Measurements from ENCODE around the gene LRP4. TPM values are rescaled to one million over a fixed set of nuclear protein-coding genes. Genes with fewer than 3 reads are reported as not detected.
"Not testable (repeated sequence)": the region's sequence is repeated elsewhere in the genome, so short reads cannot be mapped to it uniquely, and the experiment has no call there.

LRP4 gene
- total and polyA plus RNA-seq, 9 donors = 11.1 to 30.3 (median 22.6) TPM

GRCh38 chr11:46927928-46928327 lies 9.6 kb upstream of the LRP4 start:
- not testable (repeated sequence) for H3K4me3 ChIP-seq (ENCODE audit: low read length); H3K27me3 ChIP-seq (ENCODE audit: control insufficient read depth, insufficient read depth, low read length); H3K4me1 ChIP-seq (ENCODE audit: control insufficient read depth, insufficient read depth, low read length); H3K9me3 ChIP-seq (replicated peaks; ENCODE audit: control insufficient read depth, low read depth, low read length); H3K36me3 ChIP-seq (ENCODE audit: control insufficient read depth, insufficient read depth, low read length); H3K27ac ChIP-seq (ENCODE audit: low read length); DNase-seq
- WGBS (ENCODE audit: insufficient coverage) = 89% methylated on average over 3 of the region's 4 CpGs

GRCh38 chr11:46920755-46921154 lies 2.4 kb upstream of the LRP4 start:
- H3K4me3 ChIP-seq (ENCODE audit: low read length) = no peak overlapping the region

GRCh38 chr11:46918788-46919513 lies 601 bp upstream of the LRP4 start:
- 7% methylated on average over 15 of the region's 17 CpGs for WGBS (ENCODE audit: insufficient coverage)
- Histone ChIP-seq H3K4me1 (ENCODE audit: control insufficient read depth, insufficient read depth, low read length) (peaks cover 45% of the 10 kb centered on the region), H3K36me3 (ENCODE audit: control insufficient read depth, insufficient read depth, low read length) (no peaks in the 10 kb centered on the region), H3K27me3 (ENCODE audit: control insufficient read depth, insufficient read depth, low read length) (peaks cover 15% of the 10 kb centered on the region), H3K9me3 (replicated peaks; ENCODE audit: control insufficient read depth, low read depth, low read length) (no peaks in the 10 kb centered on the region), H3K4me3 (ENCODE audit: low read length) (peak overlapping the region; percentile 30), H3K27ac (ENCODE audit: low read length) (peak overlapping the region; percentile 74)
- DNase-seq = no peak

More at GRCh38 chr11:46920755-46921154, 2.4 kb upstream of the LRP4 start:
- H3K27ac ChIP-seq (ENCODE audit: low read length) = peak overlapping the region; percentile 37
- no peaks in the 10 kb centered on the region for H3K9me3 ChIP-seq (replicated peaks; ENCODE audit: control insufficient read depth, low read depth, low read length)
- H3K4me1 ChIP-seq (ENCODE audit: control insufficient read depth, insufficient read depth, low read length) = peaks cover 29% of the 10 kb centered on the region
- DNase-seq = peak; percentile 82
- peaks cover 15% of the 10 kb centered on the region for H3K27me3 ChIP-seq (ENCODE audit: control insufficient read depth, insufficient read depth, low read length)
- WGBS (ENCODE audit: insufficient coverage) = no CpG with 5 or more reads among the region's 4 CpGs
- H3K36me3 ChIP-seq (ENCODE audit: control insufficient read depth, insufficient read depth, low read length) = no peaks in the 10 kb centered on the region

GRCh38 chr11:46917762-46918082 lies 628 bp downstream of the LRP4 start:
- Histone ChIP-seq H3K9me3 (replicated peaks; ENCODE audit: control insufficient read depth, low read depth, low read length) (no peaks in the 10 kb centered on the region), H3K4me1 (ENCODE audit: control insufficient read depth, insufficient read depth, low read length) (peaks cover 57% of the 10 kb centered on the region), H3K36me3 (ENCODE audit: control insufficient read depth, insufficient read depth, low read length) (no peaks in the 10 kb centered on the region), H3K4me3 (ENCODE audit: low read length) (peak overlapping the region; percentile 75), H3K27me3 (ENCODE audit: control insufficient read depth, insufficient read depth, low read length) (peaks cover 15% of the 10 kb centered on the region), H3K27ac (ENCODE audit: low read length) (peak overlapping the region; percentile 89)
- 1% methylated on average over 18 of the region's 22 CpGs for WGBS (ENCODE audit: insufficient coverage)
- no peak for DNase-seq

- Histone ChIP-seq H3K27me3 (ENCODE audit: control insufficient read depth, insufficient read depth, low read length) (peaks cover 15% of the 10 kb centered on the region), H3K4me3 (ENCODE audit: low read length) (peak overlapping the region; percentile 75), H3K4me1 (ENCODE audit: control insufficient read depth, insufficient read depth, low read length) (peaks cover 62% of the 10 kb centered on the region), H3K36me3 (ENCODE audit: control insufficient read depth, insufficient read depth, low read length) (peaks cover 2% of the 10 kb centered on the region), H3K9me3 (replicated peaks; ENCODE audit: control insufficient read depth, low read depth, low read length) (no peaks in the 10 kb centered on the region), H3K27ac (ENCODE audit: low read length) (peak overlapping the region; percentile 89)
- DNase-seq = no peak
- WGBS (ENCODE audit: insufficient coverage) = 0% methylated on average over 22 of the region's 31 CpGs
These were observed 1.1 kb downstream of the LRP4 start for GRCh38 chr11:46917109-46917761.

- peaks cover 62% of the 10 kb centered on the region for H3K4me1 ChIP-seq (ENCODE audit: control insufficient read depth, insufficient read depth, low read length)
- peak overlapping the region; percentile 89 for H3K27ac ChIP-seq (ENCODE audit: low read length)
- peaks cover 15% of the 10 kb centered on the region for H3K27me3 ChIP-seq (ENCODE audit: control insufficient read depth, insufficient read depth, low read length)
- H3K36me3 ChIP-seq (ENCODE audit: control insufficient read depth, insufficient read depth, low read length) = peaks cover 2% of the 10 kb centered on the region
- no peaks in the 10 kb centered on the region for H3K9me3 ChIP-seq (replicated peaks; ENCODE audit: control insufficient read depth, low read depth, low read length)
- peak overlapping the region; percentile 75 for H3K4me3 ChIP-seq (ENCODE audit: low read length)
- 0% methylated on average over 16 of the region's 24 CpGs for WGBS (ENCODE audit: insufficient coverage)
- DNase-seq = peak; percentile 92
These were observed 1.9 kb downstream of the LRP4 start for GRCh38 chr11:46916286-46917108.

- H3K4me3 ChIP-seq (ENCODE audit: low read length) = no peak overlapping the region
- 74% methylated on average over 6 of the region's 7 CpGs for WGBS (ENCODE audit: insufficient coverage)
- H3K4me1 ChIP-seq (ENCODE audit: control insufficient read depth, insufficient read depth, low read length) = peaks cover 57% of the 10 kb centered on the region
- H3K27ac ChIP-seq (ENCODE audit: low read length) = peak overlapping the region; percentile 68
- peak; percentile 35 for DNase-seq
- no peaks in the 10 kb centered on the region for H3K9me3 ChIP-seq (replicated peaks; ENCODE audit: control insufficient read depth, low read depth, low read length)
- H3K36me3 ChIP-seq (ENCODE audit: control insufficient read depth, insufficient read depth, low read length) = peaks cover 2% of the 10 kb centered on the region
- peaks cover 15% of the 10 kb centered on the region for H3K27me3 ChIP-seq (ENCODE audit: control insufficient read depth, insufficient read depth, low read length)
These were observed 3.4 kb downstream of the LRP4 start for GRCh38 chr11:46914910-46915309.

- 42% methylated on average over 5 of the region's 5 CpGs for WGBS (ENCODE audit: insufficient coverage)
- peaks cover 2% of the 10 kb centered on the region for H3K36me3 ChIP-seq (ENCODE audit: control insufficient read depth, insufficient read depth, low read length)
- peaks cover 57% of the 10 kb centered on the region for H3K4me1 ChIP-seq (ENCODE audit: control insufficient read depth, insufficient read depth, low read length)
- no peak overlapping the region for H3K4me3 ChIP-seq (ENCODE audit: low read length)
- H3K27me3 ChIP-seq (ENCODE audit: control insufficient read depth, insufficient read depth, low read length) = peaks cover 15% of the 10 kb centered on the region
- peak overlapping the region; percentile 68 for H3K27ac ChIP-seq (ENCODE audit: low read length)
- no peaks in the 10 kb centered on the region for H3K9me3 ChIP-seq (replicated peaks; ENCODE audit: control insufficient read depth, low read depth, low read length)
- DNase-seq = peak; percentile 64
These were observed 4.0 kb downstream of the LRP4 start for GRCh38 chr11:46914363-46914762.

GRCh38 chr11:46913484-46913883 lies 4.9 kb downstream of the LRP4 start:
- Histone ChIP-seq H3K36me3 (ENCODE audit: control insufficient read depth, insufficient read depth, low read length) (peaks cover 2% of the 10 kb centered on the region), H3K9me3 (replicated peaks; ENCODE audit: control insufficient read depth, low read depth, low read length) (no peaks in the 10 kb centered on the region), H3K4me3 (ENCODE audit: low read length) (no peak overlapping the region), H3K27me3 (ENCODE audit: control insufficient read depth, insufficient read depth, low read length) (peaks cover 15% of the 10 kb centered on the region), H3K4me1 (ENCODE audit: control insufficient read depth, insufficient read depth, low read length) (peaks cover 51% of the 10 kb centered on the region), H3K27ac (ENCODE audit: low read length) (peak overlapping the region; percentile 31)
- peak; percentile 22 for DNase-seq
- WGBS (ENCODE audit: insufficient coverage) = 67% methylated on average over 1 of the region's 3 CpGs

All from muscle of leg (tissue), 11 donors.